Subcutaneous abdominal adipose tissue (tissue), 5 donors: ENCODE measurements around the gene ECI1.

ENCODE experiments used
- H3K27ac ChIP-seq: one replicate; pipeline ENCODE4 v1.7.0; 2013; ENCODE audit warnings: low read depth, mild to moderate bottlenecking, inconsistent platforms, low read length, moderate library complexity
- H3K27me3 ChIP-seq, 5 donors: one replicate each; pipeline ENCODE4 v1.7.0; 2013; ENCODE audit warnings: low read length in 5 of 5, inconsistent platforms in 1 of 5; ENCODE audit not compliant: control insufficient read depth in 5 of 5, insufficient read depth in 4 of 5
- H3K36me3 ChIP-seq, 5 donors: one replicate each; pipeline ENCODE4 v1.7.0; 2013; ENCODE audit warnings: low read length in 5 of 5; ENCODE audit not compliant: control insufficient read depth in 5 of 5, insufficient read depth in 5 of 5
- H3K4me1 ChIP-seq, 5 donors: one replicate each; pipeline ENCODE4 v1.7.0; 2013; ENCODE audit warnings: low read length in 5 of 5, mild to moderate bottlenecking in 3 of 5, moderate library complexity in 1 of 5; ENCODE audit not compliant: control insufficient read depth in 5 of 5, insufficient read depth in 5 of 5
- H3K4me3 ChIP-seq, 5 donors: one replicate each; pipeline ENCODE4 v1.7.0; 2013; ENCODE audit warnings: low read length in 5 of 5, low read depth in 1 of 5
- H3K9ac ChIP-seq, 5 donors: one replicate each; pipeline ENCODE4 v1.7.0; 2013; ENCODE audit warnings: low read length in 5 of 5, mild to moderate bottlenecking in 4 of 5, moderate library complexity in 3 of 5
- H3K9me3 ChIP-seq, 5 donors: one replicate each; pipeline ENCODE4 v1.7.0; 2013; ENCODE audit warnings: low read length in 5 of 5; ENCODE audit not compliant: control insufficient read depth in 5 of 5
- donor health status: healthy.
- donor health status: healthy.
- donor health status: healthy.
- donor health status: healthy.
- donor health status: healthy.

Gene ECI1

GRCh38 chr16:2288726-2289125 is 37.3 kb upstream of the ECI1 start:
- no peak overlapping the region for H3K9ac ChIP-seq
- peaks cover 0 to 66% (median 43%) of the 10 kb centered on the region in 5 donors for H3K36me3 ChIP-seq
- no peaks in the 10 kb centered on the region for H3K9me3 ChIP-seq
- H3K4me3 ChIP-seq: no peak overlapping the region
- no peaks in the 10 kb centered on the region for H3K27me3 ChIP-seq
- H3K4me1 ChIP-seq: no peaks in the 10 kb centered on the region
- no peak overlapping the region for H3K27ac ChIP-seq

DNA sequence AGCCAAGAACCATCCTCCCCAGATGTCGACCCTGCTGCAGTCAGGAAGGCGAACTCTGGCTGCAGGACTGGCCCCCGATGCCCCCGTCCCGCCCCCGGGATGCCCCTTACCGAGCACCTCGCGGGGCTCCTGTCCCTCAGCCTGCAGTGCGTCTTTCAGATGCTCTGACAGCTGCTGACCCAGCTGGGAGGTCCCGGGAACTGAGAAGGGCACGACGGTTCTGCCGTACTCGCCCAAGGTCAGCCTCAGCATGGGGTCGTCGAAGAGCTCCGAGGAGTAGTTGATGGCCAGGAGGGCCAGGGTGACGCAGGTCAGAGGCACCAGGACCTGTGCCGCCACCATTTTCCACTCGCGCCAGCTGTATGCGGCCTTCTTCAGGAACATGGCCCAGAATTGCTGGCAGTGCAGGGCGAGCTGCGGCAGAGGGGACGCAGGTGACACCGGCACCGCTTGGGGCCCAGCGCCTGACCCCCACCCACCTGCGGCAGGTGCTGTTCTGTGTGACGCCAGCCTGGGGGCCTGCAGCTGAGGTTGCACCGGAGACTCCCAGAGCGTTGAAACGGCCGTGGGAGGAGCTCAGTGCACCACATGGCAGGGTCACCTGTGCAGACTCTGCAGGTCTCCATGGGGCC is 36.6 kb upstream of the ECI1 start:
- peaks cover 0 to 72% (median 46%) of the 10 kb centered on the region in 5 donors for H3K36me3 ChIP-seq
- no peak overlapping the region for H3K27ac ChIP-seq
- no peak overlapping the region for H3K9ac ChIP-seq
- H3K4me1 ChIP-seq: no peaks in the 10 kb centered on the region
- H3K9me3 ChIP-seq: no peaks in the 10 kb centered on the region
- no peak overlapping the region for H3K4me3 ChIP-seq
- H3K27me3 ChIP-seq: no peaks in the 10 kb centered on the region

DNA sequence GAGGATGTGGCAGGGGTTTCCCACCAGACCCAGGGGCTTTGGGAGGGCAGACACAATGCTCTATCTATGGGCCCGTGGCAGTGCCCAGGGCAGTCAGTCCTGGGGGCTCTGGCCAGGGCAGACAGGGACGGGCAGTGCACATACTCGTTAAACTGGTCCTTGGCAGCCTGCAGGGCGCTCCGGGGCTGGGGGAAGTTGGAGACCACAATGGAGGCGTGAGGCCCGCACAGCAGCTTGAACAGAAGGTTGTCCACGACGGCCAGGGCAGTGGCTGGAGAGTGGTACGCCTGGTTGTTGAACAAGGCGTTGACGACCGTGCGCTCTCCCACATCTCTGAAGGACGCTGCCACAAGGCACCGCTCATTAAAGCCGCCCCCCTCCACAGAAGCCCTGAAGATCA is 35.2 kb upstream of the ECI1 start:
- peaks cover 0 to 74% (median 44%) of the 10 kb centered on the region in 5 donors for H3K36me3 ChIP-seq

DNA sequence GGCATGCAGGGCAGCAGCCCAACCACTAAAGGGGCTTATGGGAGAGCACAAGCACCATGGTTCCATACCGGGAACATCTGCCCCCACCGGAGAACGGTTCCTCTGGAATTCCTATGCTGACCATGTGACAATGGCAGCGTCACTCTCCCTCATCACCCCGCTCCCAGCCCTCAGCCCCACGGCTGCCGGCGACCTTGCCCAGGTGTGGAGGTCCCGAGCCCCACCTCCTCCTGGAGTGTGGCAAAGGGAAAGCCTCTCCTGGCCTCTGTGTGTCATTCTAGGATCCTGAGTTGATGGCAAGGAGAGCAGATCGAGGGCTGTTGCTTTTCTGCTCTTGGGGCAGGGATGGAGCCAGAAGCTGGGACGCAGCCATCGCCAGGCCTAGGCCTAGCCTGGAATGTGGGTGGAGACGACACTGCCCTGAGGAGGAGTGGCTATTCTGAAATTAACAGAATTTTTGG is 34.4 kb upstream of the ECI1 start:
- peaks cover 0 to 74% (median 45%) of the 10 kb centered on the region in 5 donors for H3K36me3 ChIP-seq

More for the DNA sequence above, 35.2 kb upstream of the ECI1 start:
- Histone ChIP-seq H3K4me1 (no peaks in the 10 kb centered on the region), H3K9me3 (no peaks in the 10 kb centered on the region), H3K27ac (no peak overlapping the region), H3K9ac (no peak overlapping the region), H3K4me3 (no peak overlapping the region), H3K27me3 (no peaks in the 10 kb centered on the region)

GRCh38 chr16:2284797-2285576 is 33.6 kb upstream of the ECI1 start:
- Histone ChIP-seq H3K9ac (no peak overlapping the region), H3K9me3 (no peaks in the 10 kb centered on the region), H3K27ac (no peak overlapping the region), H3K36me3 (peaks cover 0 to 73% (median 49%) of the 10 kb centered on the region in 5 donors), H3K4me1 (no peaks in the 10 kb centered on the region), H3K27me3 (no peaks in the 10 kb centered on the region), H3K4me3 (no peak overlapping the region)

More for the DNA sequence above, 34.4 kb upstream of the ECI1 start:
- Histone ChIP-seq H3K27ac (no peak overlapping the region), H3K9ac (no peak overlapping the region), H3K27me3 (no peaks in the 10 kb centered on the region), H3K4me1 (no peaks in the 10 kb centered on the region), H3K9me3 (no peaks in the 10 kb centered on the region), H3K4me3 (no peak overlapping the region)

DNA sequence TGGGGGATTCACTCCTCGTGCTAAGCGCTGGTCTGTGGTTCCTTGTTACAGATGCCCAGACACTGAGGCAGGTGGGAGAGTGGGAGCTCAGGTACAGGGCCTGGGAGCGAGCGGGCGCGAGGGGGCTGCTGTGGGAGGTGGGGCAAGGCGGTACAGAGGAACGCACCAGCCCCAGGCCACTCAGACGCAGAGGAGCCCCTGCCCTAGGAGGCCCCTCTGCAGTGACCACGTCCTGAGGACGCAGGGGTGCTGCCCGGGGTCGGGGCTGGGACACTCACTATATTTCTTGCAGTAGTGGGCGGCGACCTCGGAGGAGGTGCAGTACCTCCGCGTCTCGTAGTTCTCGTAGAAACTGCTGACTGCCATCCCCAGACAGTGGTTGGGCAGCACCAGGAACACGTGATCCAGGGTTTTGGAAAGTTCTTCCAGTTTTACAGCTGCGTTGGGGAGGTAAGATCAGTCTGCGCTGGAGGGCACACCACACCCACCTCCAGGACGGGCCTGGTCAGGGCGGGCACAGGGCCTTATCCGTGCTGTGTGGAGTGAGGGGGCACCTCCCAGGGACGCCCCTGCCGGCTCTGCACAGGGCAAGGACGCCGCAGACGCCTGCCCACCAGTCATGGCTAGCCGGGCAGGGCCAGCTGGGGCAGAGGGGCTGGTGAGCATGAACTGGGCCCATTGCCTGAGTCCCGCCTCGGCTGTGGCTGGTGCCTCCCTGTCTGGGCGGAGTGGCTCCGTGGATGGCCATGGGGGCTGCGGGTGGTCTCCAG is 32.8 kb upstream of the ECI1 start:
- H3K4me3 ChIP-seq: no peak overlapping the region
- H3K4me1 ChIP-seq: no peaks in the 10 kb centered on the region
- H3K9me3 ChIP-seq: no peaks in the 10 kb centered on the region
- peaks cover 0 to 72% (median 46%) of the 10 kb centered on the region in 5 donors for H3K36me3 ChIP-seq
- no peak overlapping the region for H3K27ac ChIP-seq
- H3K9ac ChIP-seq: no peak overlapping the region
- H3K27me3 ChIP-seq: no peaks in the 10 kb centered on the region

DNA sequence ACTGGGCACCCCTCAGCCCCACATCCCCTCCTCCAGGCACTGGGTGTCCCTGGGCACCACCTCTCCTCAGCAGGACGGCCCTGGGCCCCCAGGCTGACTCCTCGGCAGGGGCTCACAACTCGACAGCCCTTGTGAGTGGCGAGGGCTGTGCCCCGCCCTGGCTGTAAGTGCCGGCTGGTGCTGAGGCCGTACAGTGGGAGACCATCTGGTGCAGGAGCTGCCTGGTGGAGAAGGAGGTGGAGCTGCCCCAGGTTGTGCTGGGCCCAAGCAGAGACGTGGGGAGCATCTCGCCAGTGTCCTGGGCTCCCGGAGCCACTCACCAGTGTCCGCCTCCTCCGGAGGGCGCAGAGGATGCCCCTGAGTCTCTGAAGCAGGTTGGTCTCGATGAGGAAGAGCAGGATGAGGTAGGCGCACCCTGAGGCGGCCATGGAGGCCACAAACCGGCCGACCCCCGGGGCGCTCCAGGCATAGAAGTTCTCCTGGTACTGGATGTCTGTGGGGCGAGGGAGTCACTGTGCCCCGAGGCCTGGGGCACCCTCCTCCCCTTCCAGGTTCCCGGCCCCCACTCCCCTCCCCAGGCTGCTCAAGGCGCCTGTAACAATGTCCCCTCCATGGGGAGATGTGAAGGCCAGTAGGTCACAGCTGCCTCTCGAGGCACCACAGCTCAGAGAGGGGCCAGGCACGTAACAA is 31.6 kb upstream of the ECI1 start:
- Histone ChIP-seq H3K4me1 (no peaks in the 10 kb centered on the region), H3K4me3 (no peak overlapping the region), H3K36me3 (peaks cover 0 to 70% (median 44%) of the 10 kb centered on the region in 5 donors), H3K27me3 (no peaks in the 10 kb centered on the region), H3K27ac (no peak overlapping the region), H3K9ac (no peak overlapping the region), H3K9me3 (no peaks in the 10 kb centered on the region)

DNA sequence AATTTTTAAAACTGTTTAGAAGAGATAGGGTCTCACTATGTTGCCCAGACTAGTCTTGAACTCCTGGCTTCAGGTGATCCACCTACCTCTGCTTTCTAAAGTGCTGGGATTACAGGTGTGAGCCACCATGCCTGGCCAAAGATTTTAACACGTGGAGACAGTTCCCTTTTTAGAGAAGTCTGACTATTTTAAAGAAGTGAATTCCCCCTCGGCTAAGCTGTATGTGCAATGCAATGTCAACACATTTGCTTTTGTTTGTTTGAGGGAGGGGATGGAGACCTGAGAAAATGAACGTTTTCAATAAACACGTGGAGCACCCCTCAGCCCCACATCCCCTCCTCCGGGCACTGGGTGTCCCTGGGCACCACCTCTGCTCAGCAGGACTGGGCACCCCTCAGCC is 30.9 kb upstream of the ECI1 start:
- no peaks in the 10 kb centered on the region for H3K9me3 ChIP-seq
- H3K27me3 ChIP-seq: no peaks in the 10 kb centered on the region
- H3K4me1 ChIP-seq: no peaks in the 10 kb centered on the region
- peaks cover 0 to 72% (median 47%) of the 10 kb centered on the region in 5 donors for H3K36me3 ChIP-seq
- H3K27ac ChIP-seq: no peak overlapping the region
- H3K4me3 ChIP-seq: no peak overlapping the region
- no peak overlapping the region for H3K9ac ChIP-seq

GRCh38 chr16:2280981-2281542 is 29.7 kb upstream of the ECI1 start:
- Histone ChIP-seq H3K4me3 (no peak overlapping the region), H3K36me3 (peaks cover 0 to 71% (median 38%) of the 10 kb centered on the region in 5 donors), H3K27ac (no peak overlapping the region), H3K9ac (no peak overlapping the region), H3K27me3 (no peaks in the 10 kb centered on the region), H3K4me1 (peaks cover 0 to 6% (median 3%) of the 10 kb centered on the region in 5 donors), H3K9me3 (no peaks in the 10 kb centered on the region)
